ENCODE measurements around the gene KRTAP9-3. TPM values are rescaled to one million over a fixed set of nuclear protein-coding genes. Genes with fewer than 3 reads are reported as not detected.
"Not testable (repeated sequence)": the region's sequence is repeated elsewhere in the genome, so short reads cannot be mapped to it uniquely, and the experiment has no call there.

The KRTAP9-3 gene
- total RNA-seq, 2 donors from 2014 or later: not detected

DNA sequence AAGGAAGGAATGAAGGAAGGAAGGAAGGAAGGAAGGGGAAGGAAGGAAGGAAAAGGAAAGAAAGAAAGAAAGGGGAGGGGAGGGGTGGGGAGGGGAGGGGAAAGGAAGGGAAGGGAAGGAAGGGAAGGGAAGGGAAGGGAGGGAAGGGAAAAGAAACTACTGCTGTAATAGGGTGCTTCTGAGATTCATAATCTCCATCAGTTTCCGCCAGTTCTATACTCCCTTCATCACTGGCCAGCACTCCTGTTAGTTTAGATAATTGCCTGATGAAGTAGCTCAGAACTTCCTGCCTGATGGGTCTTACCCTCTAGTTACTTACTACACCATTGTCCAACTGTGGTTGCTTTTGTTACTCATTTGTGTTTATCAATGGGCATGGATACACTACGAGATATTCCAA, 31.0 kb downstream of the KRTAP9-3 start:
- DNase-seq (no peak), ATAC-seq (no peak)
- TF ChIP-seq, protein P1, sequence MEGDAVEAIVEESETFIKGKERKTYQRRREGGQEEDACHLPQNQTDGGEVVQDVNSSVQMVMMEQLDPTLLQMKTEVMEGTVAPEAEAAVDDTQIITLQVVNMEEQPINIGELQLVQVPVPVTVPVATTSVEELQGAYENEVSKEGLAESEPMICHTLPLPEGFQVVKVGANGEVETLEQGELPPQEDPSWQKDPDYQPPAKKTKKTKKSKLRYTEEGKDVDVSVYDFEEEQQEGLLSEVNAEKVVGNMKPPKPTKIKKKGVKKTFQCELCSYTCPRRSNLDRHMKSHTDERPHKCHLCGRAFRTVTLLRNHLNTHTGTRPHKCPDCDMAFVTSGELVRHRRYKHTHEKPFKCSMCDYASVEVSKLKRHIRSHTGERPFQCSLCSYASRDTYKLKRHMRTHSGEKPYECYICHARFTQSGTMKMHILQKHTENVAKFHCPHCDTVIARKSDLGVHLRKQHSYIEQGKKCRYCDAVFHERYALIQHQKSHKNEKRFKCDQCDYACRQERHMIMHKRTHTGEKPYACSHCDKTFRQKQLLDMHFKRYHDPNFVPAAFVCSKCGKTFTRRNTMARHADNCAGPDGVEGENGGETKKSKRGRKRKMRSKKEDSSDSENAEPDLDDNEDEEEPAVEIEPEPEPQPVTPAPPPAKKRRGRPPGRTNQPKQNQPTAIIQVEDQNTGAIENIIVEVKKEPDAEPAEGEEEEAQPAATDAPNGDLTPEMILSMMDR (IDR thresholded peaks at IDR 0.05): no peak
- TF ChIP-seq POLR2A (IDR thresholded peaks at IDR 0.05): no peak
- Histone ChIP-seq H3K4me1 (no peaks in the 10 kb centered on the region), H3K9me3 (no peaks in the 10 kb centered on the region), H3K27me3 (no peaks in the 10 kb centered on the region), H3K36me3 (replicated peaks in 1 of 2; ENCODE audit: insufficient read depth in 1 of 2, low read depth in 2 of 2) (no peaks in the 10 kb centered on the region), H3K4me3 (no peak overlapping the region), H3K27ac (no peak overlapping the region)
- intact Hi-C loops (cut with DNase I): no loop called here
- 48 to 49% methylated on average over 2 of the region's 2 CpGs for WGBS, 2 donors

- ATAC-seq (no peak), DNase-seq (no peak)
- WGBS, 2 donors: 22 to 53% methylated on average over 3 of the region's 3 CpGs
- Histone ChIP-seq H3K4me3 (no peak overlapping the region), H3K36me3 (replicated peaks in 1 of 2; ENCODE audit: insufficient read depth in 1 of 2, low read depth in 2 of 2) (no peaks in the 10 kb centered on the region), H3K9me3 (no peaks in the 10 kb centered on the region), H3K27ac (no peak overlapping the region), H3K27me3 (no peaks in the 10 kb centered on the region), H3K4me1 (no peaks in the 10 kb centered on the region)
- no peak for TF ChIP-seq POLR2A (IDR thresholded peaks at IDR 0.05)
- TF ChIP-seq, protein P1 (IDR thresholded peaks at IDR 0.05): no peak
- intact Hi-C loops (cut with DNase I): no loop called here
Observed at GRCh38 chr17:41264599-41264998, 32.4 kb downstream of the KRTAP9-3 start.

GRCh38 chr17:41265078-41265477, 32.8 kb downstream of the KRTAP9-3 start, which contains the start of gene KRTAP9-6:
KRTAP9-6 (plus strand) TSS chr17:41265378; CDS start chr17:41265378, 0 bp downstream.
- Histone ChIP-seq H3K36me3 (replicated peaks in 1 of 2; ENCODE audit: insufficient read depth in 1 of 2, low read depth in 2 of 2) (no peaks in the 10 kb centered on the region), H3K4me1 (no peaks in the 10 kb centered on the region), H3K27ac (no peak within 1 kb of the TSS), H3K9me3 (no peaks in the 10 kb centered on the region), H3K27me3 (no peaks in the 10 kb centered on the region), H3K4me3 (no peak within 1 kb of the TSS)
- 22% methylated on average over 2 of the region's 2 CpGs for WGBS, 2 donors
- intact Hi-C loops (cut with DNase I): no loop called here
- no peak for TF ChIP-seq POLR2A (IDR thresholded peaks at IDR 0.05)
- TF ChIP-seq, protein P1 (IDR thresholded peaks at IDR 0.05): no peak
- ATAC-seq: no peak
- DNase-seq: no peak

DNA sequence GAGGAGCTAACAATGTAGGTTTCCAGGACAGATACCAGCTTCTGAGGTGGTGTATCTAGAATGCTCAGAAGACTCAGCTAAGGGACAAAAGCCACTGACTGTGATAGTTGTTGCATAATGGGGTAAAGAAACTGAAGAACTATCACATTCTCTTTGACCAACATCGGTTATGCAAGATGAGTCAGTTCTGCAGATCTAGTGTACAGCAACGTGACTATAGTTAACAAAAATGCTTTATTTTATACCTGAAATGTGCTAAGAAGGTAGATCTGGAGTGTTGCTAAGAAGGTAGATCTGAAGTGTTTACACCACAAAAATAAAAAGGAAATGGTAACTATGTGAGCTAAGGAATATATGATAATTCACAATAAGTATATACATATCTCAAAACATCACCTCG, 35.5 kb downstream of the KRTAP9-3 start:
- no peaks in the 10 kb centered on the region for H3K36me3 ChIP-seq (replicated peaks in 1 of 2; ENCODE audit: insufficient read depth in 1 of 2, low read depth in 2 of 2)
- no peak for ATAC-seq
- no peaks in the 10 kb centered on the region for H3K4me1 ChIP-seq
- no CpG with 5 or more reads among the region's 3 CpGs for WGBS, 2 donors
- intact Hi-C loops (cut with DNase I): no loop called here
- no peak for DNase-seq
- TF ChIP-seq, protein P1 (IDR thresholded peaks at IDR 0.05): no peak
- no peak overlapping the region for H3K27ac ChIP-seq
- H3K27me3 ChIP-seq: no peaks in the 10 kb centered on the region
- no peaks in the 10 kb centered on the region for H3K9me3 ChIP-seq
- no peak overlapping the region for H3K4me3 ChIP-seq

DNA sequence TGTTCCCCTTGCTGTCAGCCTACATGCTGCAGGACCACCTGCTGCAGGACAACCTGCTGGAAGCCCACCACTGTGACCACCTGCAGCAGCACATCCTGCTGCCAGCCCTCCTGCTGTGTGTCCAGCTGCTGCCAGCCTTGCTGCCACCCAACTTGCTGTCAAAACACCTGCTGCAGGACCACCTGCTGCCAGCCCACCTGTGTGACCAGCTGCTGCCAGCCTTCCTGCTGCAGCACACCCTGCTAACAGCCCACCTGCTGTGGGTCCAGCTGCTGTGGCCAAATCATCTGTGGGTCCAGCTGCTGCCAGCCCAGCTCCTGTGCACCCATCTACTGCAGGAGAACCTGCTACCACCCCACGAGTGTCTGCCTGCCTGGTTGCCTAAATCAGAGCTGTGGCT, 39.1 kb downstream of the KRTAP9-3 start:
- H3K4me1 ChIP-seq; ATAC-seq; H3K9me3 ChIP-seq; DNase-seq; H3K27ac ChIP-seq; intact Hi-C loops (cut with DNase I); H3K27me3 ChIP-seq; H3K4me3 ChIP-seq; H3K36me3 ChIP-seq (replicated peaks in 1 of 2; ENCODE audit: insufficient read depth in 1 of 2, low read depth in 2 of 2): not testable (repeated sequence)
- no CpG with 5 or more reads among the region's 1 CpG for WGBS, 2 donors
